Prostate gland (tissue), 2 donors: ENCODE measurements around the gene RCAN3.

Experiments
- CTCF ChIP-seq, 4 experiments: fragments of 200-600 bp in 2 of 4; fragments of 450-650 bp in 2 of 4; sonication (generic) in 2 of 4; IDR thresholded peaks; 1 replicate in 3 of 4; 2 replicates in 1 of 4; pipeline ENCODE4 v1.5.1; 2016 to 2019; ENCODE audit warnings: antibody characterized with exemption in 4 of 4, mild to moderate bottlenecking in 2 of 4, moderate library complexity in 2 of 4
- POLR2A ChIP-seq: fragments of 450-650 bp; IDR thresholded peaks from one replicate; pipeline ENCODE4 v1.6.1; 2016; ENCODE audit warnings: antibody characterized with exemption, mild to moderate bottlenecking
- POLR2AphosphoS5 ChIP-seq: sonication (generic); formaldehyde crosslinking; IDR thresholded peaks from one replicate; pipeline ENCODE4 v1.6.1; 2017; ENCODE audit warnings: antibody characterized with exemption

- no peak for TF ChIP-seq POLR2AphosphoS5
- no peak for TF ChIP-seq POLR2A
- no peak for TF ChIP-seq CTCF (IDR thresholded peaks at IDR 0.05)
Measured at GRCh38 chr1:24454673-24455072, 48.0 kb upstream of the RCAN3 start.
